Right cardiac atrium (tissue), 5 donors: ENCODE results near the gene CPNE2. TPM values are rescaled to one million over a fixed set of nuclear protein-coding genes. Genes with fewer than 3 reads are reported as not detected.

Source experiments
- ATAC-seq, 2 donors: fragments of 200-7000 bp; cut with Tn5 transposase; one replicate each; pipeline versions ENCODE4 v1.8.0 to v1.9.1; 2020; ENCODE audit warnings: moderate library complexity in 2 of 2, mild to moderate bottlenecking in 1 of 2
- DNase-seq, 3 donors: peaks; one replicate each; pipeline ENCODE4 v3.0.0-alpha.2; 2020
- H3K27ac ChIP-seq: one replicate; pipeline ENCODE4 v1.5.1; 2013; ENCODE audit warnings: mild to moderate bottlenecking, low read length, control low read depth, moderate library complexity
- H3K27me3 ChIP-seq: one replicate; pipeline ENCODE4 v1.6.1; 2013; ENCODE audit not compliant: control insufficient read depth, insufficient read depth
- H3K4me1 ChIP-seq: one replicate; pipeline ENCODE4 v1.6.1; 2013; ENCODE audit warnings: low read length; ENCODE audit not compliant: control insufficient read depth, insufficient read depth
- H3K4me3 ChIP-seq: one replicate; pipeline ENCODE4 v1.5.1; 2013; ENCODE audit warnings: low read length, control low read depth
- H3K9me3 ChIP-seq: one replicate; pipeline ENCODE4 v1.6.1; 2013; ENCODE audit warnings: low read length; ENCODE audit not compliant: control insufficient read depth
- WGBS: extraction: QIAGEN DNeasy Blood & Tissue Kit; methylation state at CpG from one replicate; pipeline ENCODE4 v1.1.7; 2013; 5-methylcytosine and 5-hydroxymethylcytosine counted together
- intact Hi-C, 4 donors: fragments of 100-400 bp; cut with DNase I; formaldehyde crosslinking; loops; one replicate each; pipeline versions ENCODE4 v1.11.0 to v1.14.0; 2022 to 2023
- polyA plus RNA-seq: library from polyadenylated mRNA; stranded (reverse); fragments of 200-250 nt; gene quantifications from one replicate; pipeline ENCODE4 v1.2.3, GENCODE V29; 2013
- total RNA-seq, 4 donors: library from RNA; stranded (reverse); fragmentation: NEBNext Ultra II Directional; extraction: Animal tissue kit (Norgen Biotek cat#: 25700); gene quantifications; one replicate each; pipeline ENCODE4 v1.2.1, GENCODE V29; 2021
- donor health status: healthy with polysubstance abuse.
- donor health status: DM: no; HTN: yes; CAD: no.
- donor health status: DM: no; HTN: no; CAD: no.
- donor health status: DM: no; HTN: yes; CAD: no; lungs with severe emphysema.
- donor health status: DM: yes; HTN: yes; CAD: no.

CPNE2 gene
- total and polyA plus RNA-seq, 5 donors, result 13.4 to 24.7 (median 13.7) TPM

GRCh38 chr16:57169327-57169726 is 76.9 kb downstream of the CPNE2 start:
- ATAC-seq (no peak), DNase-seq (no peak)
- Histone ChIP-seq H3K27me3 (no peaks in the 10 kb centered on the region), H3K9me3 (no peaks in the 10 kb centered on the region), H3K4me3 (no peak overlapping the region), H3K4me1 (peaks cover 8% of the 10 kb centered on the region), H3K27ac (no peak overlapping the region)
- intact Hi-C loops, result loop anchor here in 3 of 4 donors (5.0 kb wide), 2 partner anchors 77 to 87 kb away; partner anchors contain the start of gene CPNE2 (in 1 of the 3)

GRCh38 chr16:57172721-57173290 is 80.4 kb downstream of the CPNE2 start:
- intact Hi-C loops, result loop anchor here in 1 of 4 donors (5.0 kb wide), 1 partner anchor 96 kb away; no protein-coding TSS in a partner anchor
- ATAC-seq, result no peak
- H3K4me1 ChIP-seq, result no peaks in the 10 kb centered on the region
- H3K27me3 ChIP-seq, result no peaks in the 10 kb centered on the region
- no peak overlapping the region for H3K4me3 ChIP-seq
- DNase-seq, result no peak
- 80% methylated on average over 5 of the region's 5 CpGs for WGBS
- no peak overlapping the region for H3K27ac ChIP-seq
- H3K9me3 ChIP-seq, result no peaks in the 10 kb centered on the region

- intact Hi-C loops, result no loop called here
- Histone ChIP-seq H3K27me3 (no peaks in the 10 kb centered on the region), H3K27ac (no peak overlapping the region), H3K9me3 (no peaks in the 10 kb centered on the region), H3K4me3 (no peak overlapping the region), H3K4me1 (no peaks in the 10 kb centered on the region)
- ATAC-seq (no peak), DNase-seq (no peak)
- WGBS, result 76% methylated on average over 5 of the region's 5 CpGs
Observed at GRCh38 chr16:57175896-57176295, 83.5 kb downstream of the CPNE2 start.

GRCh38 chr16:57178196-57178595 is 85.8 kb downstream of the CPNE2 start:
- WGBS, result 62% methylated on average over 3 of the region's 3 CpGs
- Histone ChIP-seq H3K27ac (no peak overlapping the region), H3K9me3 (no peaks in the 10 kb centered on the region), H3K4me3 (no peak overlapping the region), H3K4me1 (no peaks in the 10 kb centered on the region), H3K27me3 (no peaks in the 10 kb centered on the region)
- DNase-seq (no peak), ATAC-seq (no peak)
- intact Hi-C loops, result no loop called here

- no peak for ATAC-seq
- no peaks in the 10 kb centered on the region for H3K4me1 ChIP-seq
- no peaks in the 10 kb centered on the region for H3K9me3 ChIP-seq
- WGBS, result 61% methylated on average over 4 of the region's 4 CpGs
- no peak for DNase-seq
- H3K4me3 ChIP-seq, result no peak overlapping the region
- no peaks in the 10 kb centered on the region for H3K27me3 ChIP-seq
- intact Hi-C loops, result no loop called here
- no peak overlapping the region for H3K27ac ChIP-seq
Observed at GRCh38 chr16:57178793-57179212, 86.4 kb downstream of the CPNE2 start.

- no peaks in the 10 kb centered on the region for H3K27me3 ChIP-seq
- H3K4me3 ChIP-seq, result no peak overlapping the region
- H3K4me1 ChIP-seq, result no peaks in the 10 kb centered on the region
- ATAC-seq, result no peak
- intact Hi-C loops, result no loop called here
- no peak overlapping the region for H3K27ac ChIP-seq
- no peak for DNase-seq
- no peaks in the 10 kb centered on the region for H3K9me3 ChIP-seq
- WGBS, result 66% methylated on average over 3 of the region's 3 CpGs
Observed at GRCh38 chr16:57179215-57179828, 86.9 kb downstream of the CPNE2 start.

- H3K4me3 ChIP-seq, result no peak overlapping the region
- H3K4me1 ChIP-seq, result peaks cover 2% of the 10 kb centered on the region
- DNase-seq (no peak), ATAC-seq (no peak)
- 95% methylated on average over 4 of the region's 4 CpGs for WGBS
- no peaks in the 10 kb centered on the region for H3K27me3 ChIP-seq
- no peaks in the 10 kb centered on the region for H3K9me3 ChIP-seq
- H3K27ac ChIP-seq, result no peak overlapping the region
- intact Hi-C loops, result no loop called here
Observed at GRCh38 chr16:57184113-57184512, 91.7 kb downstream of the CPNE2 start.

- no peak for ATAC-seq
- WGBS, result 27% methylated on average over 15 of the region's 15 CpGs
Observed at GRCh38 chr16:57184887-57185445, 92.6 kb downstream of the CPNE2 start.

GRCh38 chr16:57185446-57185944 is 93.1 kb downstream of the CPNE2 start:
- DNase-seq (peak in 2 of 3 donors; percentile 52 to 79), ATAC-seq (peak; percentile 30 to 38)
- under 1% methylated on average over 37 of the region's 37 CpGs for WGBS
- Histone ChIP-seq H3K4me3 (peak overlapping the region; percentile 88), H3K27ac (peak overlapping the region; percentile 84), H3K27me3 (no peaks in the 10 kb centered on the region), H3K9me3 (no peaks in the 10 kb centered on the region), H3K4me1 (peaks cover 2% of the 10 kb centered on the region)
- intact Hi-C loops, result no loop called here

More at GRCh38 chr16:57184887-57185445, 92.6 kb downstream of the CPNE2 start:
- intact Hi-C loops, result no loop called here
- Histone ChIP-seq H3K27ac (peak overlapping the region; percentile 84), H3K4me3 (peak overlapping the region; percentile 88), H3K4me1 (peaks cover 2% of the 10 kb centered on the region), H3K9me3 (no peaks in the 10 kb centered on the region), H3K27me3 (no peaks in the 10 kb centered on the region)
- DNase-seq, result no peak

- under 1% methylated on average over 64 of the region's 64 CpGs for WGBS
- Histone ChIP-seq H3K4me3 (peak within 1 kb of the TSS; percentile 88), H3K9me3 (no peaks in the 10 kb centered on the region), H3K27me3 (no peaks in the 10 kb centered on the region), H3K4me1 (peaks cover 2% of the 10 kb centered on the region), H3K27ac (peak within 1 kb of the TSS; percentile 94)
- intact Hi-C loops, result no loop called here
- peak; percentile 97 to 98 (median 98) for DNase-seq
- ATAC-seq, result peak; percentile 98
Observed at GRCh38 chr16:57185945-57186871, 93.8 kb downstream of the CPNE2 start, which contains the start of the genes PSME3IP1 and RSPRY1. PSME3IP1 (minus strand) TSS chr16:57186039; CDS start chr16:57173854, 12,185 bp downstream. RSPRY1 (plus strand) TSS chr16:57186329; CDS start chr16:57204659, 18,330 bp downstream.
